Left ventricle myocardium superior (tissue), 1 donor: ENCODE measurements around the gene STARD13. TPM values are rescaled to one million over a fixed set of nuclear protein-coding genes. Genes with fewer than 3 reads are reported as not detected.

Experiments
- ATAC-seq: fragments of 200-7000 bp; cut with Tn5 transposase; one replicate; pipeline ENCODE4 v1.9.1; 2020; ENCODE audit warnings: mild to moderate bottlenecking, moderate library complexity
- DNase-seq: peaks from one replicate; pipeline ENCODE4 v3.0.0-alpha.2; 2020
- intact Hi-C: fragments of 100-400 bp; cut with micrococcal nuclease; formaldehyde crosslinking; loops from one replicate; pipeline ENCODE4 v1.11.0; 2022
- total RNA-seq: library from RNA; stranded (reverse); fragmentation: NEBNext Ultra II Directional; extraction: Animal tissue kit (Norgen Biotek cat#: 25700); gene quantifications from one replicate; pipeline ENCODE4 v1.2.1, GENCODE V29; 2021
- donor health status: DM: no; HTN: yes; CAD: no; lungs with severe emphysema.

Gene STARD13
- total RNA-seq, 1 donor from 2014 or later, result 41.1 TPM

GRCh38 chr13:33111414-33112110, 174.0 kb downstream of the STARD13 start:
- peak; percentile 42 for DNase-seq

GRCh38 chr13:33110713-33111413, 174.7 kb downstream of the STARD13 start:
- peak; percentile 51 for ATAC-seq
- peak; percentile 71 for DNase-seq
- intact Hi-C loops, result no loop called here

More at GRCh38 chr13:33111414-33112110, 174.0 kb downstream of the STARD13 start:
- peak; percentile 35 for ATAC-seq
- intact Hi-C loops, result no loop called here

DNA sequence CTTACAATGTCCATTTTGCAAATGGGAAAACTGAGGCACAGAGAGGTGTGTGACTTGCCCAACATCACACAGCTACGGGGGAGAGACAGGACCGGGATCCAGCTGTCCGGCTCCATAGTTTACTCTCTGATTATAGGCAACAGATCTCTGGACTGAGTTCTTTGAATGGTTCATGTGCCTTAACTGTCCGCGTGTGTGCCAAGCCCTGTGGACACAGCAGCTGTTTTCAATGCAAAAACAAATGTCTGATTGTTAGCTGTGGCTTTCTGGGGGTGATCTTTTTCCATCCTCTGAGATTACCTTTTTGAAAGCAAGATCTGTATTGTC, 175.2 kb downstream of the STARD13 start:
- ATAC-seq (peak; percentile 8), DNase-seq (no peak)
- intact Hi-C loops, result no loop called here

DNA sequence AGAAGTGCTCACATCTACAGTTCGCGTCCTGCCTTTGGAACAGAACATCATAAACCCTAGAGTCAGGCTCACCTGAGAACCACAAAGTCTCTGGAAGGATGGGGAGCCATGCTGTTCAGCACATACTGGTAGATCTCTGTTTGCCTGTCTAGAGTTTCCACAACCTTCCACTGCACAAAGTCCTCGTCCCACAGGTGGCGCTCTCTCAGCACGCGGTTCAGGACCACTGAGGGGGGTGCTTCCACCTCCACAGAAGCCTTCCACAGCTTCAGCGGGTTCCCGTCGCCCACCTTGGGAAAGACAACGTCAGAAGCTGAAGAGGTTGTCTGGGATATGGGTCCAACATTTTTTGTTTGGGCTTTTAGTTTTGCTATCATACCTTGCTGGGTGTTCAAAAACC, 175.8 kb downstream of the STARD13 start:
- DNase-seq, result no peak
- intact Hi-C loops, result no loop called here
- no peak for ATAC-seq

DNA sequence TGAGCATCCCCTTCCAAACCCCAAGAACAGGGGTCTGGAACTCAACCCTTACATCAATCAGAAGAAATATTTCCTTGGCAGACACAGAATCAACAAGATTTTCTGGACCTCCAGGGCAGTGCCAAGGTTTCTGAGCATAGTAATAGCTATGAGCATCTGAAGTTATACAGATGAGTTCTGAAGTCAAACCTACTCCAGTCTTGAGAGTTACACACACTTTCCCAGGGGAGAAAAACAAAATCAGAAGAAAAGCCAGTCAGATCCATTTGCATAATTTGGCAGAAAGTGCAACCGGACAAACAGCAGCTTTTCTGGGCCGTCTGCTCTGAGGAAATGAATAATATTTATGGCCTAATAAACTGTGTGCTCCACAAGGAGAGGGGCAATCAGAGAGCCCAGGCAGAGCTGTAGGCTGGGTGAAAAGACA, 176.3 kb downstream of the STARD13 start:
- DNase-seq (no peak), ATAC-seq (no peak)
- intact Hi-C loops, result no loop called here

DNA sequence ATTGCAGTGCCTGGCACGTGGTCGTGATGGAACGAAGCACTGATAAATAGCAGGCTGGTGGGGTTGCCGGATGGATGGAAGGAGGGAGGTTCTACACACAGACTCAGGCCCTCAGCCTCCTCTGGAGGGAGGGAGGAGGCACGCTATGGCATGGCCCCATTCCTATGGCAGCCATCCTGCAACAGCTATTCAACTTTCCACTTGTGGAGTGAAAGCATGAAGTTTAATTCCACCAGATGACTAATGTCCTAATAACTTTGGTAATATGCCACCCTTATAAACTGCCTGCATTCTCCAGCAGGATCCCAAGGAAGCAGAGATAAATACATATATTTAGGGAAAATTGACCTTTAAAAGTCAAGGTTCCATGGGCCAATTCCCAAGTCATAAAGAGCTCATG, 176.9 kb downstream of the STARD13 start:
- intact Hi-C loops, result no loop called here
- DNase-seq (no peak), ATAC-seq (peak; percentile 10)

GRCh38 chr13:33107361-33107760, 178.2 kb downstream of the STARD13 start:
- intact Hi-C loops, result no loop called here
- no peak for ATAC-seq
- DNase-seq, result no peak

GRCh38 chr13:33106656-33107360, 178.7 kb downstream of the STARD13 start:
- DNase-seq, result no peak
- intact Hi-C loops, result no loop called here
- peak; percentile 31 for ATAC-seq

- intact Hi-C loops, result no loop called here
- ATAC-seq (peak; percentile 32), DNase-seq (no peak)
Measured at GRCh38 chr13:33105387-33106005, 180.1 kb downstream of the STARD13 start.

GRCh38 chr13:33103457-33103856, 182.1 kb downstream of the STARD13 start:
- DNase-seq, result no peak
- no peak for ATAC-seq
- intact Hi-C loops, result no loop called here

DNA sequence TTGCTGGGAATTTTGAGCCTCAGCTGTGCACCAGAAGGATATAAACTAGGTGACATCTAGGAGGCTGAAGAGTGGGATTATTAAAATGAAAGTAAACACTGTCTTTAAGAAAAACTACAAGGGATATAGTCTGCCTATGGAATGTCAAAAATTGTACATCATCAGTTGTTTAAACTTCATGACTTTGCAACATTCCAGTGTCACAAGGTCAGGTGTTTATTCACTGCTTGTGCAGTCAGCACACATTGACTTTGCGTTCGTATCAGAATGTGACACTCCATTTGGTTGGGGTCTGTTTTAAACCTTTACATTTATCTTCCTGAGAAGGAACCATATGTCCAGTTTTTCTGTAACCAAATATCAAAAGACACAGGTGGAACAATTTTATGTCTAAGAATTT, 183.7 kb downstream of the STARD13 start:
- intact Hi-C loops, result no loop called here
- DNase-seq (no peak), ATAC-seq (no peak)

GRCh38 chr13:33100886-33101285, 184.7 kb downstream of the STARD13 start:
- DNase-seq, result no peak
- no peak for ATAC-seq
- intact Hi-C loops, result no loop called here

DNA sequence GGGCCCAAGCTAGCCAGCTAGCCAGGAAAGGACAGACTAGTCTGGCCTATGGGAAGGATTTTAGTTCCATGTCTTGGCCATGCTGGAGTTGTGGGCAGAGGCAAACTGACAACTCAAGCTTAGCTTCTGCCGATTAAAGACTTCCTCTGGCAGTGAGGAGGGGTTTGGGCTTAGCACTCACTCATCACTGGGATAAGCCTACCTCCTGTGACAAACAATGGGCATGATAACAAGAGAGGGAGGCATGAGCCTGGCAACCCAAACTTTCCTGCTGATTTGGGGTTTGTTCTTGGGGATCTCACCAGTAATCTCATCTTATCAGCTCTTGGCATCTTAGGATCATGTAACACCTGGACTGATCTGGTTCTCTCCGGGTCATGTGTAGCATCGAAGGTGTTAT, 185.7 kb downstream of the STARD13 start:
- DNase-seq (no peak), ATAC-seq (no peak)
- intact Hi-C loops, result no loop called here

DNA sequence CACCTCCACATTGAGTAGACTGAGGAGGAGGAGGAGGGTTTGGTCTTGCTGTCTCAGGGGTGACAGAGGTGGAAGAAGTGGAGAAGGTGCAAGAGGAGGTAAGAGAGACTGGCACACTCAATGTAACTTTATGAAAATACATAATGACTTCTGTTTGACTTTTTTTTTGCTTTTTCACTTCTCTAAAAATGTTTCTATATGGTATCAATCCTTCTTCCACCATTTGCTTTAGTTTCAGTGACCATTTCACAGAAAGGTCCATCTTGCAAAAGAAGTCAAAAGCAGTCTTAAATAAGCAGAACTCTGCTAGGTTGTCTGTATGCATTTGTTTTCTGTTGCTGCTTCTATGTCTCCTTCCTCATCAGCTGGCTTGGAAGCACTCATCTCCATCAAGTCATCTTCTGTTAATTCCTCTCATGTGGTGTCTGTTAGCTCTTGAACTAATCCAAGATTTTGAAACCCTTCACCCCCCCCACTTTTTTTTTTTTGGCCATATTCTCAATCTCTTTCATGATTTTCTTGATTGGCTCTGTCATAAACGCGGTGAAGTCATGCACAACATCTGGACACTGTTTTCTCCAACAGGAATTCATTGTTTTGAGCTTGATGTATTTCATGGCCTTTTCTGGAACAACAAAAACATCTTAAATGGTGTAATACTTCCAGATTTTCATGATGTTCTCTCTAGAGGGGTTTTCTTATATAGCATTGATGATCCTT, 188.5 kb downstream of the STARD13 start:
- ATAC-seq, result no peak
- no peak for DNase-seq
- intact Hi-C loops, result no loop called here

- ATAC-seq (peak; percentile 39), DNase-seq (no peak)
- intact Hi-C loops, result no loop called here
Measured at GRCh38 chr13:33092073-33092987, 193.2 kb downstream of the STARD13 start.

- DNase-seq (no peak), ATAC-seq (no peak)
- intact Hi-C loops, result no loop called here
Measured at GRCh38 chr13:33091415-33091774, 194.2 kb downstream of the STARD13 start.

DNA sequence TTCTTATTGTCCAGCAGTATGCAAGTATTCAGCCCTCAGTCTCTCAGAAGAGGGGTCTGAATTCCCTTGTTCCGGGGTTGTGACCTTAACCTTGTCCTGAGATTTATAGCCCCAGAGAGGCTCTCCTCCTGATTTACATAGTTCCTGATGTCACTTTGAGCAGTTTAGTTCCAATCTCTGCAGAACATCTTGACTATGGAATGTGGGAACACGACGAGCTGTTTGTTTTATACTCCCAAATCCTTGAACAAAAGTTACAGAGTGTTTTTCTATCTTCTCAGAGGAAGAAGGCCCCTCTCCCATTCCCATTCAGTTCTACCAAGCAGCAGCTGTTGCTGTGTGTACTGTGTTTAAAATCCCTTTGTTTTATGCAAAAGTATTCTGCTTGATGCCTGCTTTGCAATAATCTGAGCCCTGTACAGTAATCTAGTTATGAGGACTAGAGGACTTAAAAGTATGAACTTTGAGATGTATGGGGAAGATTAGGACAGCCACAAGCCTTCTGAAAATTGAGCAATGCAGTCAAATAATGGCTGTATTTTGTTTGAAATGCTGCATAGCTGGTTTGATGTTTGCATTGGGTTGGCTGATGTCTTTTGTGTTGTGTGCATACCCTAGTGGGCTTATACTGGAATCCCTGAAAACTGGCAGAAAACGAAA, 194.7 kb downstream of the STARD13 start:
- intact Hi-C loops, result no loop called here
- ATAC-seq (no peak), DNase-seq (no peak)

DNA sequence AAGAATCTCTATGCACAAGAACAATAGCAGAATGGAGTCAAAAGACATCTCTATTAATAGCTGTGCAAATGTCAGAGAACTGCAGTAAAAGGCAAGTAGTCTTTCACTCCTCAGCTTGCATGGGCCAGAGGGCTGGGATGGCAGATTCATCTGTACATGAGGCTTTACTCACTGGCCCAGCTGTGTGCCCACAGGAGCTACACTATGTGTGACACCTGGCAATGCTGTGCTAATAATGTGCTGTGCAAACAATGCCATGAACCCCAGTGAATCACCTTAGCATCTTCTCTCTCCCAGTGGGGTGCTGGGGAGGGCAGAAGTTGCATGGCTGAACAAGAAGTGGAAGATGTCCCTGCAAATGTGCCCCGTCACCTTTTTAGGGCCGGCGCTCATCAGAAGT, 196.2 kb downstream of the STARD13 start:
- DNase-seq, result no peak
- intact Hi-C loops, result loop anchor here (10.0 kb wide), 1 partner anchor 305 kb away; no protein-coding TSS in a partner anchor
- no peak for ATAC-seq
